MG63 (cell line): Measurements from ENCODE around the gene FIG4. TPM values are rescaled to one million over a fixed set of nuclear protein-coding genes. Genes with fewer than 3 reads are reported as not detected.
"Not testable (repeated sequence)": the region's sequence is repeated elsewhere in the genome, so short reads cannot be mapped to it uniquely, and the experiment has no call there.

ENCODE experiments used
- DNase-seq: peaks from one replicate; pipeline ENCODE4 v3.0.0-alpha.2; 2020
- H3K27me3 ChIP-seq: fragments of 250-450 bp; sonication (Bioruptor Pico); 2 replicates; pipeline ENCODE4 v1.5.1; 2020; ENCODE audit warnings: mild to moderate bottlenecking, moderate library complexity
- H3K36me3 ChIP-seq: fragments of 250-450 bp; sonication (Bioruptor Pico); 2 replicates; pipeline ENCODE4 v1.5.1; 2020; ENCODE audit warnings: mild to moderate bottlenecking, moderate library complexity
- H3K4me3 ChIP-seq: fragments of 250-450 bp; sonication (Bioruptor Pico); 2 replicates; pipeline ENCODE4 v1.5.1; 2020; ENCODE audit warnings: mild to moderate bottlenecking, moderate library complexity
- H3K9me3 ChIP-seq: fragments of 250-450 bp; sonication (Bioruptor Pico); 2 replicates; pipeline ENCODE4 v1.5.1; 2020; ENCODE audit warnings: mild to moderate bottlenecking, moderate library complexity
- total RNA-seq: library from RNA; depleted of rRNA; stranded (reverse); fragments of >200 nt; shearing (Covaris generic); gene quantifications from 2 replicates; pipeline ENCODE4 v1.2.3, GENCODE V29; 2014; ENCODE audit warnings: low replicate concordance

Gene FIG4
- total RNA-seq, 1 experiment from 2014 or later: 5.0 TPM

DNA sequence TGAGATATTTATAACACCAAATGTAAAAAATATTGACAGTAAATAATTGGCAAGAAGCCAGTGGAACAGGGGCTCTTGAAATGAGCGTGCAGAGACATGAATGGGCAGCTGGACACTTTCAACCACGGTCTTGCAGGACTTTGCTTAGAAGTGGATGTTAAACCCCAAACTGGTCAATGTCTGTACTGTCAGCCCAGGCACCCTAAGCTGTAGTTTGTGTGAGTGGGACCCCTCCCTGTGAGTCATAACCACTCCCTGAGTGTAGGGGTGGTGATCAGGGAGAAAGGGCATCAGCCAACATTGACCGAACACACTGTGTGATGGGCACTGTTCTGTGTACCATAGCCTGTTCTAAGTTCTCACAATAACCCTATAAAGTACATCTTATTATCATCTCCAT, 108.6 kb downstream of the FIG4 start:
- no peak overlapping the region for H3K4me3 ChIP-seq
- no peaks in the 10 kb centered on the region for H3K9me3 ChIP-seq
- DNase-seq: peak; percentile 10

DNA sequence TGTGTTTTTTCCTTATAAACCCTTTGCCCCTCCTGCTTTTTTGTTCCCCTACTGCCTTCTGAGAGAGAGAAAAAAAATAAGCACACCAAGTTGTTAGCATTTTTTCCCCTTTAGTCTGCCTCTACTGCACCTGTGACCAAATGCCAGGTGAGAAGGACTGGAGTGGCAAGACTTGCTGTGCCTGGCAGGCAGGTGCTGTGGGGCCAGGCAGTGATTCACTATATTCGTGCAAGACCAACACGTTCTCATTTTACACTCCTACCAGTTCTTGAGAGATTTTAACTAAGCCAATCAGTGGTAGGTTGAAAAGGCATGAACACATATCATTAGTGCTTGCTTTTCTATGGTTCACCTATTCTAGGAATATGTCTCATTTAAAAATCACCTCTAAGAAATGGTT, 109.7 kb downstream of the FIG4 start:
- Histone ChIP-seq H3K4me3 (no peak overlapping the region), H3K9me3 (no peaks in the 10 kb centered on the region), H3K27me3 (no peaks in the 10 kb centered on the region), H3K36me3 (no peaks in the 10 kb centered on the region)
- DNase-seq: no peak

More for the DNA sequence above, 108.6 kb downstream of the FIG4 start:
- no peaks in the 10 kb centered on the region for H3K27me3 ChIP-seq
- H3K36me3 ChIP-seq: no peaks in the 10 kb centered on the region

DNA sequence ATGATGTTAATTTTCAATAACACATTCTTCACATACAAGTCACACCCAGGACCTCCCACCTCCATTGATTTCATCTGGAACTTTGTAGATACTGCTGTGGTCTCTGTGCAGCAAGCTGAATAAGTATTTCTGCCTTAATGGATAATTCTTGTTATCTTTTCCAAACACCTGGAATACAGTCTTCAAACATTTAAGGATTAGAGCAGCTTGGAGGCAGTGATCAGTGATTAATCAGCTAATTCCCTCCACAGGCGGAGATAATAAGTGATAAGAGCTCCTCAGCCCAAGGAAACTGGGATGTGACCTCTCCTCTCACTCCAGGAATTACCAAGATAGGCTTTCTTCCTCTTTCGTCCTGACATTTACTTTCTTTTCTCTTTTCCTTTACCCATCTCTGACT, 110.7 kb downstream of the FIG4 start:
- H3K36me3 ChIP-seq: no peaks in the 10 kb centered on the region

DNA sequence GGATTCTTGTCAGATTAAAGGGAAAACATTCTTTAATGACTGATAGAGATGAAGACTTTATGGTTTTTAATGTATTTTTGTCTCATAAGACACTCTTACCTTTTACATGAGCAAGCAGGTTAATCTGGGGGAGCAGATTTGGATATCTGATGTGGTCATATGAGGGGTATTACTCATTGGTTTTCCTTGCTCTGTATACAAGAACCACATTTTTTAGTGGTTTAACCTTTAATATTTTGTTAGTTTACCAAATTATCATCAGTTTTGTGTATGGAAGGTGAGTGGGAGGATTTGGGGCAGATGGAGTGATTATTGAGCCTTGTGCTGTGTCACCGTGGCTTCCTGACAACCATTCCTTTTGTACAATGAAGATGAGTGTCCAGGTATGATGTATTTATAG, 112.9 kb downstream of the FIG4 start:
- Histone ChIP-seq H3K9me3 (no peaks in the 10 kb centered on the region), H3K4me3 (no peak overlapping the region), H3K27me3 (no peaks in the 10 kb centered on the region), H3K36me3 (no peaks in the 10 kb centered on the region)
- DNase-seq: no peak

More for the DNA sequence above, 110.7 kb downstream of the FIG4 start:
- H3K27me3 ChIP-seq: no peaks in the 10 kb centered on the region
- DNase-seq: no peak
- no peaks in the 10 kb centered on the region for H3K9me3 ChIP-seq
- H3K4me3 ChIP-seq: no peak overlapping the region

DNA sequence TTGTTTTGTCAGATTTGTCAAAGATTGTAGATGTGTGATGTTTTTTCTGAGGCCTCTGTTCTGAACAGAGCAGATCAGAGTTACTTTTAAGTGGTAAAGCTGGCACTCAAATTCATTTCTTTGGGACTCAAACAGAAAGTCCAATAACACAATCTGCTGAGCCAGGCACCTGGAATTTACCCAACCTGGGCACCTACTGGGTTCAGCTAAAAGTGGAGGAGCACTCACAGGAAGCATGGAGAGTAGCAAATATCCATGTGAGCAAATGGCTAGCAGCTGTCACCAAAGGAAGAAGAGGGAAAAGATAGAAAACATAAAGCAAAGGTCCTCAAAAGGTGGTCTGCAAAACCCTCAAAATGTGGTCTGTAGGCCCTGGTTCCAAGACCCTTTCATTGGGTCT, 116.8 kb downstream of the FIG4 start:
- no peaks in the 10 kb centered on the region for H3K27me3 ChIP-seq
- no peaks in the 10 kb centered on the region for H3K9me3 ChIP-seq

DNA sequence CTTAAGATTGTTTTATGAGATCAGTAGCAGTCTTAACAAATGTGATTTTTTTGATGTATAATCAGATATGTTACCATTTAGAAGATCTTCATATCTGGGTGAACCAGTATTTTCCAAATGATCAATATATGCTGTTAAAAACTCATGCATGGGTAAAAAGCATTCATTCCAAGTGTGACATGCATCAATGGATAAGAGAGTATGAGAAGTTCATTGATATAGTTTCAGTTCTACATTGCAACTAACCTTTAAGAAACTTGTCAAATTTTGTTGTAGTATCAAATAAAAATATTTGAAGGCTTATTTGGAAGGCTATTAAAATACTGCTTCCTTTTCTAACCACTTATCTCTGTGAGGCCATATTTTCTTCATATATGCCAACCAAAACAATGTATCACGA, 117.7 kb downstream of the FIG4 start:
- no peaks in the 10 kb centered on the region for H3K36me3 ChIP-seq
- H3K4me3 ChIP-seq: no peak overlapping the region
- H3K9me3 ChIP-seq: no peaks in the 10 kb centered on the region
- DNase-seq: no peak
- H3K27me3 ChIP-seq: no peaks in the 10 kb centered on the region

More for the DNA sequence above, 116.8 kb downstream of the FIG4 start:
- no peak overlapping the region for H3K4me3 ChIP-seq
- DNase-seq: no peak
- H3K36me3 ChIP-seq: no peaks in the 10 kb centered on the region

DNA sequence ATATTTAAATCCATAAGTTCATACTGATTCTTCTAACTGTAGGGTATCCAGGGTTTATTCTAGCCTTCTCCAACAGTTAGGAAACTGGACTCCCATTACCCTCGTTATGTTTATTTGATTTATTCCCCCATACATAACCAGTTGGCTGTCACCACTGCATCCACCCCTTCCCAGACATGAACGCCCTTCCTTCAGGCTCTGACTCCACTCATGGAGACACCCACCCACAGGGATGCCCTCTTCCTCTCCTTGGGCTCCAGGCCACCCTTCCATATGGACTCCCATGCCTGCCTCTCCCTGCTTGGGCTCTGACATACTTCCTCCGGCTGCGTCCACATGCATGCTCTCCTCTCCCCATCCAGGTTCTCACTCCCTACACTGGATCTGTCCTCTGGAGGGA, 124.0 kb downstream of the FIG4 start:
- H3K36me3 ChIP-seq: no peaks in the 10 kb centered on the region
- no peaks in the 10 kb centered on the region for H3K27me3 ChIP-seq
- H3K9me3 ChIP-seq: no peaks in the 10 kb centered on the region
- H3K4me3 ChIP-seq: no peak overlapping the region
- no peak for DNase-seq

DNA sequence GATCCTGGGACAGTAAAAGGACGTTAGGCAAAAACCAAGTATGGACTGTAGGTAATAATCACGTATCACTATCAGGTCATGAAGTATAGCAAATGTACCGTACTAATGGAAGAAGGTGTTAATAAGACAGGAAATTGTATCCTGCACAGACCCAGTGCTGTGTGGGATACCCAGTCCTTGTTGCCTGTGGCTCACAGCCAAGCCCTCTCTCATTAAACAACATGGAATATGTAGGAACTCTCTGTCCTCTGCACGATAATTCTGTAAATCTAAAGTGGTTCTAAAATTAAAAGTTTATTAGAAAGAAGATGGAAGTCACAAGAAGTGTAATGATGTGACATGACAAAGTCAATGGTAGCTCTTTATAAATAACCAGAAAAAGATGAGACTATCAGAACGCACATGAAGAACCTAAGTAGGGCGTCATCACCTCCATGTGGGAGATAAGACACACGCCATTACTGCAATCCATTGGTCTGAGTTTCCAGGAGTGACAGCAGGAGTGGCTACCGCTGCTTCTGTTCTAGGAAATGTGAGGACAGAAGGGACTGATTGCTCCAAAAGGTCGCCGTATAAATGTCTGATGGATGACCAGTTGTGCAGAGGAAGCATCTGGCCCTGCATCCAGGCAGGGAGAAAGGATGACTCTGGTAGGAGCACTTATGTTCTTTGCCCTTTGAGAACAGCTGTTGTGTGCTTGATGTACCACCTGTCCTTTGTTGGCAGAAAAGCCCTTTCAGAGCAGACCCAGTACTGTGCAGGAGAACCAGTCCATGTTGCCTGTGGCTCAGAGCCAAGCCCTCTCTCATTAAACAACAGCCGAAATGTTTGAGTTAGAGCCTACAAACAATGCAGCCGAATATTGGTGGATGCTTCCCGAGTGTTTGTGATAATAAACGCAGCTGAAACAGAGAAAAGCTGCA, 125.6 kb downstream of the FIG4 start:
- Histone ChIP-seq H3K27me3 (no peaks in the 10 kb centered on the region), H3K36me3 (no peaks in the 10 kb centered on the region), H3K9me3 (no peaks in the 10 kb centered on the region), H3K4me3 (no peak overlapping the region)
- DNase-seq: no peak

DNA sequence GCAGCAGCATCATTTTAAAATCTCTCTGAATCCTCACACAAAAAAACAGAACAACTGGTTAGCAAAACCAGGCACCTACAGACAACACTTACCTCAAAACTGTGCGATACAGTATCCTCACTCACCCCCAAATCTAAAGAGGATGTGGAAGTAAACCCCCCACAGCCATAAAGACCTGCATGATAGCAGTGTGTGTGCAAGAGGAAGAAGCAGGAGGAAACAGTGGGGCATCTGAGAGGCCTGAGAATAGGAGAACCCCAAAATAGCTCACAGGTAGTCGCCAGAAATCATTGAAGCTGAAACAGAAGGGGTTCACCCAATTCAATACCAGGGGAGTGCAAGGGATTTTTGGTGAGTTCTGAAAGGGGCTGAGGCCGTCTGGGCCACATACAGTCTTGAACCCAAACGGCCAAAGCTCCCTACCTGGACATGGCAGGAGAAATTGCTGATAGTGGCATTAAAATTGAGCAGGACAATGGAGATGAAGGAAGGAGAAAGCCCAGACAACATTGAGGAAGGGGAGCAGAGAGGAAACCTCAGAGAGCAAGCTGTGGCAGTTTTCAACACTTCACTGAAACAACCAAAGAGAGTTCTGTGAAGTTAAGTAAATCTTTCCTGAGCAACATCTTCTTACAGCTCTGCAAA, 129.7 kb downstream of the FIG4 start:
- no peak for DNase-seq
- Histone ChIP-seq H3K27me3 (no peaks in the 10 kb centered on the region), H3K4me3 (no peak overlapping the region), H3K36me3 (no peaks in the 10 kb centered on the region), H3K9me3 (no peaks in the 10 kb centered on the region)

DNA sequence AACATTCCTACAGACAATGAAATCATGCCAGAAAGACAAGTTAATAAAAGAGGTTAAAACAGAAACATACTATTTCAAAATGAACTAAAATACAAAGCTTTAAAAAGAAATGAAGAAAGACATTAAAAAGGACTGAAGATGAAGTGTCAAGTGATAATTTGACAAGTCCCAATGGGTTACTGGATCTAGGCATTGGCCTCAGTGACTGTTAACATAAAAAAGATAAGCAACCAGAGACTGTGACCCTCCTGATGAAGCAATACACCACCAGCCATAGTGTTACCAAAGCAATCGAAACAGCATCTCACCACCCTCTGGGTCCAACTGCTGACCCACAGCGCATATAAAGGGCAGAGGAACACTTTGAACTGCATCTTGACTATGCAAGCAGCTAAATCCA, 130.3 kb downstream of the FIG4 start:
- no peaks in the 10 kb centered on the region for H3K27me3 ChIP-seq
- DNase-seq: no peak
- H3K4me3 ChIP-seq: no peak overlapping the region
- no peaks in the 10 kb centered on the region for H3K9me3 ChIP-seq
- no peaks in the 10 kb centered on the region for H3K36me3 ChIP-seq

DNA sequence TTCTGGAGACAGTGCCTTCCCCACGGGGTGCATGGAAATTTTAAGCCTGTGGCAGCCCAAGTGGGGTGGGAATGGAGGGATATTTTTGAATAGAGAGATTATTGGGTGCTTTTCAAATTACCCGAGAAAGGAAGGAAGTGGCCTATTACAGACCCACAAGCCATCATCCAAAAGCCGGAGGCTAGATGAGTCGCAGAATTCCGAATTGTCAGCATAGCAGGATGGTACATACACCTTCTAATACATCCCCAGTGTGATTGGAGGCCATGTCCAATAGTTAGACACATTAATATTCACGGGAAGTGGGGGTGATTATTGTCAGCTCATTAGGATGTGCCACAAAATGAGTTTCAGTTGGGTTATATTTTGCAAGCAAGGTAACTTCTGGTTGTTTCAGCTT, 133.0 kb downstream of the FIG4 start:
- H3K4me3 ChIP-seq: no peak overlapping the region

DNA sequence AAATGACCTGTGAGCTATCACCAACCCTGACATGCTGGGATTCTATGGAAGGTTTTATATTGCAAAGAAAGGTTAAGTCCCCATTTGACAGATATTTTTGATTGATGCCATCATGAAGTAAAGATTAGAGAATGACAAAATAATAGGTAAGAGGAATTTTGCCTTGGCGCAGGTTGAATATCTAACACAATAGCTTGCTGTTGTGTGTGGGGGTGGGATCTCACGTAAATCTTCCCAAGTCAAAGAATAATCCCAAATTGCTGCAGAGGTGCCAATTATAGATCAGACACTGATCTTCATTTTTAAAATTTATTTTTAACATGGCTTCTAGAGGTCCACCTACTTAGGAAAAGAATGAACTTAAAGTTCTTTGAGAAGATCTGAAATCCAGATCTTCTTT, 135.5 kb downstream of the FIG4 start:
- Histone ChIP-seq H3K36me3 (no peaks in the 10 kb centered on the region), H3K4me3 (no peak overlapping the region), H3K9me3 (no peaks in the 10 kb centered on the region), H3K27me3 (no peaks in the 10 kb centered on the region)
- DNase-seq: no peak

More for the DNA sequence above, 133.0 kb downstream of the FIG4 start:
- Histone ChIP-seq H3K9me3 (no peaks in the 10 kb centered on the region), H3K36me3 (no peaks in the 10 kb centered on the region), H3K27me3 (no peaks in the 10 kb centered on the region)
- no peak for DNase-seq

DNA sequence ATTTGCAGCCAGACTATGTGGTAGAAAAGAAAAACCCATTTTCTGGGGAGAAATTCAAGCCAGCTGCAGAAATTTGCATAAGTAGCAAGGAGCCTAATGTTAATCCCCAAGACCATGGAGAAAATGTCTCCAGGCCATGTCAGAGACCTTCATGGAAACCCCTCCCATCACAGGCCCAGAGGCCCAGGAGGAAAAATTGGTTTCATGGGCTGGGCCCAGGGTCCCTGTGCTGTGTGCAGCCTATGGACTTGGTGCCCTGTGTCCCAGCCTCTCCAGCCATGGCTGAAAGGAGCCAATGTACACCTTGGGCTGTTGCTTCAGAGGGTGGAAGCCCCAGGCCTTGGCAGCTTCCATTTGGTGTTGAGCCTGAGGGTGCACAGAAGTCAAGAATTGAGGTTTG, 140.3 kb downstream of the FIG4 start:
- H3K9me3 ChIP-seq, H3K27me3 ChIP-seq, DNase-seq, H3K4me3 ChIP-seq, H3K36me3 ChIP-seq: not testable (repeated sequence)

DNA sequence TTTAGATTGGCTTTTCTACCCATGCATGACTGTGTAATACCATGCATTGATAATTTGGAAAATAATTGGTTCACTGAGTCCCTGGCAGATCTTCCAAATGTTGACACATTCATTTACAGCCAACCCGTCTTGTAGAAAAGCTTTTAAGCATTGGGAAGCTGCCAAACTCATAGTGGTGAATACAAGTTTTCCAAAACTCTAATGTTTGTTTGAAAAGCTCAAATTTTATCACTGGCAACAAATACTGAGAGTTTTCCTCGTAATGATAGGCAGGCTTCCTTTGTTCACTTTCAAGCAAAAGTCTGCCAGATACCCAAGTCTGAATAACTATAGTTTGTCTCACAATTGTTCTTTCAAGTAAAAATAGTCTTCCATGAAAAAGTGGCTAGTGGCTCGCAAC, 143.0 kb downstream of the FIG4 start:
- H3K4me3 ChIP-seq: no peak overlapping the region
- no peaks in the 10 kb centered on the region for H3K9me3 ChIP-seq
- H3K36me3 ChIP-seq: no peaks in the 10 kb centered on the region
- DNase-seq: no peak
- no peaks in the 10 kb centered on the region for H3K27me3 ChIP-seq

DNA sequence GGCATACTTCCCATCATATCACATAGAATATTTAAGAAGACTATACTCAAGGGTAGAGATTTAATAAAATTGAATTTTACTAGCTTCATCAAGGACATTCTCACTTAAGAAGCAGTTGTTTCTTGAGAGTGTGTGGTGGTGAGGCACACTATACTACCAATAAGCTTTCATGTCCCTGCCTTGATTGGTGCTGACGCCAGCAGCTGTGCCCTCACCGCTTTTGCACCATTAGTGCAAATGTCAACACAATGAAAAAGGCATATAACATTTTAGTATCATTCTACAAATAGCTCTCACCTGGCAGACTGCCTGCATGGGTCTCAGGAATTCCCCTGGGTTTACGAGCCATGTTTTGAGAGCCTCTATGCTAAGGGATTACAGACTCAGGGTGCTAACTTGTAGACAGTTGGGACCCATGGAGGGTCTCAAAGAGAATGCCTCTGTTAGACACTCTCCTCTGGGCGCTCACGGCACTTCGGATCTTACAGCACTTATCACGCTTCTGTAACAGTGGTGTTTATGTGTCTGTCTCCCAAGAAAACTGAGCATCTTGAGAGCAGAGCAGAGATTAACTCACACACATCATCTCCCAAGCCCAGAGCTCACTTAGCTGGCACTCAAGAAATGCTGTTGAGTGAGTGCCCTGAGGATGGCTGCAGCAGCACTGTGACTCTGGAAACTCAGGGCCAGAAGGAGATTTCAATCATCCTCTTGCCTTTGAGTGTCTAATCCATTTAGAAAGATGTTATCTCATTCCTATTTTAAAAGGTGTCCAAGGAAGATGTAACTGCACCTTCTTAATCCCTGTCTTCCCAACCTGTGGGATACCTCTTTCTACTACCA, 143.7 kb downstream of the FIG4 start:
- Histone ChIP-seq H3K36me3 (no peaks in the 10 kb centered on the region), H3K27me3 (no peaks in the 10 kb centered on the region), H3K9me3 (no peaks in the 10 kb centered on the region), H3K4me3 (no peak overlapping the region)
- no peak for DNase-seq

DNA sequence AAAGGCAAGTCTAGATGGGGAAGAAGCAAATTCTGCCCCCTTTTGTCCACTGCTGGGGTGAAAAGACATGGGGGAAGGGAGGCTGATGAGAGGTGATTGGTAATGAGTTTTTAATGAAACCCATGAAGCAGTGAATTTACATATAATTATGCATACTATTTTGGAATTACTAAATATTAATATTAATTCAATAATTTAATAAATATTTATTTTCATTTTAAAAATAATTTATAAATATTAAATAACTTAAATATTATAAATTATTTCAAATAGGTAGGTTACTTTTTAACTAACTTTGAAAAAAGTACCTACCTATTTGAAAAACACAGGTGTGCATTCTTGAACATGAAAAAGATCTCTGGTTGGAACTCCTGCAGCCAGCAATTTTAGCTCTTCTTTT, 148.9 kb downstream of the FIG4 start:
- Histone ChIP-seq H3K9me3 (no peaks in the 10 kb centered on the region), H3K27me3 (no peaks in the 10 kb centered on the region), H3K36me3 (no peaks in the 10 kb centered on the region), H3K4me3 (no peak overlapping the region)
- no peak for DNase-seq

DNA sequence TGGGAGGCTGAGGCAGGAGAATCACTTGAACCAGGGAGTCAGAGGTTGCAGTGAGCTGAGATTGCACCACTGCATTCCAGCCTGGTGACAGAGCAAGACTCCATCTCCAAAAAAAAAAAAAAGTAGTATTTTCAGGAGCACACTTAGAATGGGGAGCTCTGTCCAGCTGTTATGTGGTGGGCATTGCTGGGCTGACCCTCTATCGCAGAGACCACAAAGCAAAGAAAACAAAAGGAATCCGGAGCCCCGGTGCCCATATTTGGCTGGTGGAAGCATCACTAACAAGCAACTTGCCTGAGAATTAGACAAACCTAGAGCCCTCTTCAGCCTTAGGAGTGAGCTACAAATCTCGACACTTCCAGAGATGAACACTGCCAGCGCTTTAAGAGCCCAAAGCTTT, 149.7 kb downstream of the FIG4 start:
- no peaks in the 10 kb centered on the region for H3K27me3 ChIP-seq
- H3K36me3 ChIP-seq: no peaks in the 10 kb centered on the region
- DNase-seq: no peak
- no peaks in the 10 kb centered on the region for H3K9me3 ChIP-seq
- no peak overlapping the region for H3K4me3 ChIP-seq
